H9 (cell line): ENCODE data around the gene CLRN3. TPM values are rescaled to one million over a fixed set of nuclear protein-coding genes. Genes with fewer than 3 reads are reported as not detected.

Experiments used
- DNase-seq: peaks from one replicate; pipeline ENCODE4 v3.0.0-alpha.2; 2017
- H2AFZ ChIP-seq: one replicate; pipeline ENCODE4 v1.6.1; 2013; ENCODE audit warnings: mild to moderate bottlenecking, low read length, control low read depth, moderate library complexity
- H2AK5ac ChIP-seq: 2 replicates; pipeline ENCODE4 v1.6.1; 2013; ENCODE audit warnings: low read length, control low read depth, mixed read lengths; ENCODE audit not compliant: insufficient read length
- H2BK120ac ChIP-seq: one replicate; pipeline ENCODE4 v1.6.1; 2013; ENCODE audit warnings: low read depth, mild to moderate bottlenecking, low read length, control low read depth, inconsistent platforms; ENCODE audit not compliant: poor library complexity, severe bottlenecking
- H2BK12ac ChIP-seq: 2 replicates; pipeline ENCODE4 v1.6.1; 2013; ENCODE audit warnings: low read length, control low read depth, mixed read lengths, low read depth; ENCODE audit not compliant: insufficient read length
- H2BK15ac ChIP-seq: 2 replicates; pipeline ENCODE4 v1.6.1; 2013; ENCODE audit warnings: low read depth, low read length, control low read depth
- H2BK20ac ChIP-seq: one replicate; pipeline ENCODE4 v1.6.1; 2013; ENCODE audit warnings: low read depth, mild to moderate bottlenecking, low read length, control low read depth, inconsistent platforms; ENCODE audit not compliant: poor library complexity, severe bottlenecking
- H2BK5ac ChIP-seq: 2 replicates; pipeline ENCODE4 v1.6.1; 2013; ENCODE audit warnings: low read length, control low read depth, mixed read lengths; ENCODE audit not compliant: insufficient read length
- H3K14ac ChIP-seq: 2 replicates; pipeline ENCODE4 v1.6.1; 2013; ENCODE audit warnings: low read length, control low read depth; ENCODE audit not compliant: insufficient read depth
- H3K18ac ChIP-seq: 2 replicates; pipeline ENCODE4 v1.6.1; 2013; ENCODE audit warnings: low read depth, mild to moderate bottlenecking, mixed read lengths, low read length, control low read depth; ENCODE audit not compliant: insufficient read length
- H3K23ac ChIP-seq: 2 replicates; pipeline ENCODE4 v1.6.1; 2013; ENCODE audit warnings: low read length, control low read depth, mixed read lengths, low read depth; ENCODE audit not compliant: insufficient read length
- H3K23me2 ChIP-seq: 2 replicates; pipeline ENCODE4 v1.6.1; 2013; ENCODE audit warnings: low read depth, mild to moderate bottlenecking, mixed read lengths, low read length, control low read depth; ENCODE audit not compliant: insufficient read length, poor library complexity, severe bottlenecking
- H3K27ac ChIP-seq: 2 replicates; pipeline ENCODE4 v1.5.1; 2013; ENCODE audit warnings: low read length, control low read depth, mixed read lengths, low read depth; ENCODE audit not compliant: insufficient read length
- H3K27me3 ChIP-seq: 2 replicates; pipeline ENCODE4 v1.6.1; 2013; ENCODE audit warnings: low read length, control low read depth, inconsistent platforms; ENCODE audit not compliant: insufficient read depth
- H3K4ac ChIP-seq: 2 replicates; pipeline ENCODE4 v1.6.1; 2013; ENCODE audit warnings: low read depth, mild to moderate bottlenecking, control low read depth, inconsistent platforms, low read length, moderate library complexity
- H3K4me1 ChIP-seq: 2 replicates; pipeline ENCODE4 v1.6.1; 2013; ENCODE audit warnings: low read length, control low read depth, inconsistent platforms; ENCODE audit not compliant: insufficient read depth
- H3K4me2 ChIP-seq: 2 replicates; pipeline ENCODE4 v1.6.1; 2013; ENCODE audit warnings: low read length, control low read depth, mixed read lengths; ENCODE audit not compliant: insufficient read length, insufficient read depth
- H3K56ac ChIP-seq: 2 replicates; pipeline ENCODE4 v1.6.1; 2013; ENCODE audit warnings: low read depth, mild to moderate bottlenecking, mixed read lengths, low read length, control low read depth; ENCODE audit not compliant: insufficient read length
- H3K79me1 ChIP-seq: 2 replicates; pipeline ENCODE4 v1.6.1; 2013; ENCODE audit warnings: low read depth, mild to moderate bottlenecking, moderate library complexity, low read length, control low read depth, inconsistent platforms; ENCODE audit not compliant: insufficient read depth, poor library complexity, severe bottlenecking
- H3K79me2 ChIP-seq: 2 replicates; pipeline ENCODE4 v1.6.1; 2013; ENCODE audit warnings: low read length, control low read depth, inconsistent platforms; ENCODE audit not compliant: insufficient read depth
- H3K9ac ChIP-seq: 2 replicates; pipeline ENCODE4 v1.6.1; 2013; ENCODE audit warnings: low read length, control low read depth, mixed read lengths; ENCODE audit not compliant: insufficient read length; ENCODE audit errors: extremely low read depth
- H3K9me3 ChIP-seq: one replicate; pipeline ENCODE4 v1.6.1; 2013; ENCODE audit warnings: low read depth, low read length, inconsistent platforms; ENCODE audit not compliant: control insufficient read depth
- H3T11ph ChIP-seq: one replicate; pipeline ENCODE4 v1.6.1; 2013; ENCODE audit warnings: mild to moderate bottlenecking, low read length, control low read depth, inconsistent platforms
- H4K20me1 ChIP-seq: one replicate; pipeline ENCODE4 v1.6.1; 2013; ENCODE audit not compliant: control insufficient read depth, insufficient read length, insufficient read depth
- H4K5ac ChIP-seq: 2 replicates; pipeline ENCODE4 v1.6.1; 2013; ENCODE audit warnings: low read depth, mild to moderate bottlenecking, mixed read lengths, low read length, control low read depth; ENCODE audit not compliant: insufficient read length
- H4K8ac ChIP-seq: replicated peaks from 2 replicates; pipeline ENCODE4 v1.6.1; 2013; ENCODE audit warnings: low read length, control low read depth, mixed read lengths, low read depth; ENCODE audit not compliant: insufficient read length
- H4K91ac ChIP-seq: 2 replicates; pipeline ENCODE4 v1.6.1; 2013; ENCODE audit warnings: low read depth, mild to moderate bottlenecking, moderate library complexity, mixed read lengths, low read length, control low read depth; ENCODE audit not compliant: insufficient read length
- H3K27ac Mint-ChIP-seq, 3 experiments: 2 replicates in 2 of 3; 3 replicates in 1 of 3; pipeline ENCODE4 v1.8.0; 2020 to 2021; ENCODE audit warnings: mixed read lengths in 3 of 3, mild to moderate bottlenecking in 1 of 3, moderate library complexity in 1 of 3
- H3K27me3 Mint-ChIP-seq: 2 replicates; pipeline ENCODE4 v1.8.0; 2021; ENCODE audit warnings: low read depth, mild to moderate bottlenecking, moderate library complexity, mixed read lengths
- H3K36me3 Mint-ChIP-seq, 3 experiments: 2 replicates in 2 of 3; 3 replicates in 1 of 3; pipeline ENCODE4 v1.8.0; 2020 to 2021; ENCODE audit warnings: low read depth in 3 of 3, mixed read lengths in 3 of 3; ENCODE audit not compliant: insufficient read depth in 1 of 3
- H3K4me1 Mint-ChIP-seq, 2 experiments: 2 replicates each; pipeline ENCODE4 v1.8.0; 2020; ENCODE audit warnings: mixed read lengths in 2 of 2
- H3K4me3 Mint-ChIP-seq, 2 experiments: 2 replicates in 1 of 2; 3 replicates in 1 of 2; pipeline ENCODE4 v1.8.0; 2020 to 2021; ENCODE audit warnings: mild to moderate bottlenecking in 2 of 2, mixed read lengths in 2 of 2, moderate library complexity in 1 of 2
- H3K9me3 Mint-ChIP-seq, 2 experiments: 2 replicates in 1 of 2; 3 replicates in 1 of 2; pipeline ENCODE4 v1.8.0; 2020; ENCODE audit warnings: mild to moderate bottlenecking in 2 of 2, mixed read lengths in 2 of 2, moderate library complexity in 1 of 2
- WGBS: extraction: QIAGEN DNeasy Blood & Tissue Kit; methylation state at CpG from one replicate; pipeline ENCODE4 v1.1.7; 2013; ENCODE audit warnings: missing lambda C conversion rate, low lambda C conversion rate, mixed read lengths; ENCODE audit not compliant: insufficient read length; ENCODE audit errors: extremely low coverage; 5-methylcytosine and 5-hydroxymethylcytosine counted together
- total RNA-seq: library from RNA; stranded (reverse); gene quantifications from 2 replicates; pipeline ENCODE4 v1.2.1, GENCODE V29; 2021
- TF ChIP-seq, protein P1 (sequence below): fragments of 200-600 bp; sonication (generic); conservative IDR thresholded peaks from 3 replicates; pipeline ENCODE4 v1.8.0; 2021; ENCODE audit warnings: antibody characterized with exemption, mild to moderate bottlenecking

Gene CLRN3
- total RNA-seq, 1 experiment from 2014 or later: not detected

DNA sequence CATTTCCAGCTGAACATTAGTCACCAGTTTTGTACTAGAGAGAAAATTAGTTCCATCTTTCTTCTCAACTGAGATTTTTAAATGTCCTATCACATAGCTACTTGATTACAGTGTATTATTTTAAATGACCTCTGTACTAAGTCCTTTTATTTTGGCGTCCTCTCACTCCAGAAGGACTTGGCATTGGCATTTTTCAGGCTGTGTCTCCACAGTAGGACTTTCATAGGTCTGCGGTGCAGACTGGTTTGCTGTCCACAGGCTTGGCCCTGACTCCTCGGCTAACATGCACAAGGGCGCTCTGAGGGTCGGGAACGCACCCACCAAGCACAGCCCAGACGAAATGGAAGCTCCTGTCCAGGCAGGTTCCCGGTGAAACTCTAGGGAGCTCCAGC is 20.6 kb upstream of the CLRN3 start:
- Histone ChIP-seq H3K9me3 (no peaks in the 10 kb centered on the region), H3K27me3 (no peaks in the 10 kb centered on the region), H4K5ac (no peak overlapping the region), H2BK120ac (no peak overlapping the region), H3K23me2 (no peaks in the 10 kb centered on the region), H3K79me1 (no peaks in the 10 kb centered on the region), H4K91ac (no peak overlapping the region), H4K20me1 (no peaks in the 10 kb centered on the region), H3K27ac (no peak overlapping the region), H2BK20ac (no peak overlapping the region), H2AFZ (no peak overlapping the region), H2BK12ac (no peak overlapping the region), H3K4ac (no peak overlapping the region), H3K4me2 (no peak overlapping the region), H4K8ac (no peak overlapping the region), H3K9ac (no peak overlapping the region), H3K4me1 (no peaks in the 10 kb centered on the region), H3K14ac (no peak overlapping the region), H2BK5ac (no peak overlapping the region), H2BK15ac (no peak overlapping the region), H3K23ac (no peak overlapping the region), H2AK5ac (no peak overlapping the region), H3K56ac (no peak overlapping the region), H3K79me2 (no peaks in the 10 kb centered on the region), H3K18ac (no peak overlapping the region), H3T11ph (no peak overlapping the region)
- H3K9me3 Mint-ChIP-seq: no peaks in the 10 kb centered on the region
- DNase-seq: no peak
- peaks cover 18% of the 10 kb centered on the region for H3K27me3 Mint-ChIP-seq
- no peaks in the 10 kb centered on the region for H3K36me3 Mint-ChIP-seq
- no peak overlapping the region for H3K4me3 Mint-ChIP-seq
- WGBS: no CpG with 5 or more reads among the region's 8 CpGs
- H3K27ac Mint-ChIP-seq: no peak overlapping the region
- TF ChIP-seq, protein P1, sequence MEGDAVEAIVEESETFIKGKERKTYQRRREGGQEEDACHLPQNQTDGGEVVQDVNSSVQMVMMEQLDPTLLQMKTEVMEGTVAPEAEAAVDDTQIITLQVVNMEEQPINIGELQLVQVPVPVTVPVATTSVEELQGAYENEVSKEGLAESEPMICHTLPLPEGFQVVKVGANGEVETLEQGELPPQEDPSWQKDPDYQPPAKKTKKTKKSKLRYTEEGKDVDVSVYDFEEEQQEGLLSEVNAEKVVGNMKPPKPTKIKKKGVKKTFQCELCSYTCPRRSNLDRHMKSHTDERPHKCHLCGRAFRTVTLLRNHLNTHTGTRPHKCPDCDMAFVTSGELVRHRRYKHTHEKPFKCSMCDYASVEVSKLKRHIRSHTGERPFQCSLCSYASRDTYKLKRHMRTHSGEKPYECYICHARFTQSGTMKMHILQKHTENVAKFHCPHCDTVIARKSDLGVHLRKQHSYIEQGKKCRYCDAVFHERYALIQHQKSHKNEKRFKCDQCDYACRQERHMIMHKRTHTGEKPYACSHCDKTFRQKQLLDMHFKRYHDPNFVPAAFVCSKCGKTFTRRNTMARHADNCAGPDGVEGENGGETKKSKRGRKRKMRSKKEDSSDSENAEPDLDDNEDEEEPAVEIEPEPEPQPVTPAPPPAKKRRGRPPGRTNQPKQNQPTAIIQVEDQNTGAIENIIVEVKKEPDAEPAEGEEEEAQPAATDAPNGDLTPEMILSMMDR: no peak
- H3K4me1 Mint-ChIP-seq: peaks cover 4% of the 10 kb centered on the region in 2 experiments; a peak in 2 of 4 replicates
